GM21717 (cell line): ENCODE measurements around the gene NOS1AP.

Experiments used
- ATAC-seq: cut with Tn5 transposase; IDR thresholded peaks from one replicate; pipeline ENCODE4 v1.9.1; 2021; ENCODE audit warnings: mild to moderate bottlenecking, moderate library complexity; ENCODE audit not compliant: unreplicated experiment

NOS1AP gene

GRCh38 chr1:162376691-162377090 lies 307.2 kb downstream of the NOS1AP start, which contains the start of gene SPATA46:
Gene SPATA46 (minus strand): TSS chr1:162376854. CDS start chr1:162376790, 64 bp downstream.
- no peak for ATAC-seq

GRCh38 chr1:162380061-162380846 lies 310.8 kb downstream of the NOS1AP start:
- no peak for ATAC-seq

GRCh38 chr1:162381383-162381782 lies 311.9 kb downstream of the NOS1AP start, which contains the start of gene C1orf226:
Gene C1orf226 (plus strand): TSS chr1:162381728. CDS start chr1:162381902, 174 bp downstream.
- no peak for ATAC-seq

GRCh38 chr1:162381941-162382750 lies 312.7 kb downstream of the NOS1AP start:
- ATAC-seq = no peak

- no peak for ATAC-seq
Measured at GRCh38 chr1:162383091-162383490, 313.6 kb downstream of the NOS1AP start.

GRCh38 chr1:162383516-162383915 lies 314.0 kb downstream of the NOS1AP start:
- ATAC-seq = no peak

- ATAC-seq = no peak
Measured at GRCh38 chr1:162384116-162384515, 314.6 kb downstream of the NOS1AP start.

GRCh38 chr1:162384601-162385279 lies 315.2 kb downstream of the NOS1AP start:
- ATAC-seq = no peak

GRCh38 chr1:162385280-162385623 lies 315.8 kb downstream of the NOS1AP start:
- no peak for ATAC-seq

- ATAC-seq = no peak
Measured at GRCh38 chr1:162385702-162386101, 316.2 kb downstream of the NOS1AP start.

- no peak for ATAC-seq
Measured at GRCh38 chr1:162386292-162387225, 317.1 kb downstream of the NOS1AP start.

GRCh38 chr1:162387226-162388082 lies 318.0 kb downstream of the NOS1AP start:
- no peak for ATAC-seq

GRCh38 chr1:162388083-162388594 lies 318.6 kb downstream of the NOS1AP start:
- ATAC-seq = no peak

GRCh38 chr1:162388615-162389014 lies 319.1 kb downstream of the NOS1AP start:
- ATAC-seq = no peak

- no peak for ATAC-seq
Measured at GRCh38 chr1:162389021-162389818, 319.7 kb downstream of the NOS1AP start.

- no peak for ATAC-seq
Measured at GRCh38 chr1:162389971-162390370, 320.5 kb downstream of the NOS1AP start.

GRCh38 chr1:162390396-162391185 lies 321.1 kb downstream of the NOS1AP start:
- ATAC-seq = no peak
